Heart left ventricle (tissue), 13 donors: ENCODE results near the gene DLEU7.

Experiments
- CTCF ChIP-seq, 12 donors: fragments of 200-600 bp; sonication (generic) in 4 of 12; IDR thresholded peaks; one replicate each; pipeline versions ENCODE4 v1.5.0 to v1.8.0; 2018 to 2022; ENCODE audit warnings: antibody characterized with exemption in 12 of 12, mild to moderate bottlenecking in 5 of 12
- POLR2A ChIP-seq, 2 donors: fragments of 450-650 bp; IDR thresholded peaks; one replicate each; pipeline ENCODE4 v1.6.1; 2017; ENCODE audit warnings: antibody characterized with exemption in 2 of 2, mild to moderate bottlenecking in 2 of 2, moderate library complexity in 2 of 2
- donor health status: ischemic (EF 13 %, LVEDD 7.1; RV severe dilation, severe dysfunction).
- donor health status: DM: no; HTN: yes; CAD: no.
- donor health status: DM: no; HTN: no; CAD: no.
- donor health status: ischemic (EF 25% LVEDD 6.9; RV normal size, moderate dysfunction).
- donor health status: ischemic (EF 25% LVEDD 5.7; RV mildly dilated, moderate dysfunction).
- donor health status: ischemic (EF 35%, LVEDD 5.7; RV mildly dilated, moderate dysfunction).
- donor health status: nonischemic (EF 11% LVEDD 7.7; RV severe dilation, severe dysfunction).
- donor health status: DM: yes; HTN: yes; CAD: no.
- donor health status: PGD.
- donor health status: ischemic (EF 29% LVEDD 5.4; RV normal size, mild dysfunction).
- donor health status: nonischemic (EF 23%, LVEDD 6.1; RV moderate dilation, normal function).

GRCh38 chr13:50891206-50891605 lies 47.7 kb upstream of the DLEU7 start:
- TF ChIP-seq CTCF (IDR thresholded peaks at IDR 0.05) (no peak), POLR2A (IDR thresholded peaks at IDR 0.05) (no peak)
